Measurements from ENCODE around the gene CARD11.

DNA sequence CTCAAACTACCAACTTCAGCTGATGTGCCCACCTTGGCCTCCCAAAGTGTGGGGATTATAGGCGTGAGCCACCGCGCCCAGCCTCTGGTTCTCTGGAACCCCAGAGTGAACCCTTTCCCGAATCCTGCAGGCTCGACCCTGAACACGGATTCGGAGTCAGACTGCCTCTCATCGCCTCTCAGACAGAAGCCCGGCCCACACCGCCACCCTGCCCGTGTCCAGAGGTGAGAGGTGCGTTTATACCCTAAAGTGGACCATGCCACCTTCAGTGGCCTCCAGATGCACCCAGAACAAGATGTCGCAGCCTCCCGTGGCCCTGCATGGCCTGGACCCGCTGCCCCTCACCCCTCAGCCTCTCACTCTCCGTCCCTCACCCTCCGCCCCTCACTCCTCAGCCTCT, 134.6 kb downstream of the CARD11 start:
- TF ChIP-seq POLR2A (IDR thresholded peaks at IDR 0.05), result no peak
- TF ChIP-seq, protein P1, sequence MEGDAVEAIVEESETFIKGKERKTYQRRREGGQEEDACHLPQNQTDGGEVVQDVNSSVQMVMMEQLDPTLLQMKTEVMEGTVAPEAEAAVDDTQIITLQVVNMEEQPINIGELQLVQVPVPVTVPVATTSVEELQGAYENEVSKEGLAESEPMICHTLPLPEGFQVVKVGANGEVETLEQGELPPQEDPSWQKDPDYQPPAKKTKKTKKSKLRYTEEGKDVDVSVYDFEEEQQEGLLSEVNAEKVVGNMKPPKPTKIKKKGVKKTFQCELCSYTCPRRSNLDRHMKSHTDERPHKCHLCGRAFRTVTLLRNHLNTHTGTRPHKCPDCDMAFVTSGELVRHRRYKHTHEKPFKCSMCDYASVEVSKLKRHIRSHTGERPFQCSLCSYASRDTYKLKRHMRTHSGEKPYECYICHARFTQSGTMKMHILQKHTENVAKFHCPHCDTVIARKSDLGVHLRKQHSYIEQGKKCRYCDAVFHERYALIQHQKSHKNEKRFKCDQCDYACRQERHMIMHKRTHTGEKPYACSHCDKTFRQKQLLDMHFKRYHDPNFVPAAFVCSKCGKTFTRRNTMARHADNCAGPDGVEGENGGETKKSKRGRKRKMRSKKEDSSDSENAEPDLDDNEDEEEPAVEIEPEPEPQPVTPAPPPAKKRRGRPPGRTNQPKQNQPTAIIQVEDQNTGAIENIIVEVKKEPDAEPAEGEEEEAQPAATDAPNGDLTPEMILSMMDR (IDR thresholded peaks at IDR 0.05), result no peak

All from heart left ventricle (tissue), 13 donors.